GM21528 (cell line): ENCODE measurements around the gene PANK3.

Experiments used
- ATAC-seq: cut with Tn5 transposase; IDR thresholded peaks from one replicate; pipeline ENCODE4 v1.9.1; 2021; ENCODE audit warnings: mild to moderate bottlenecking, moderate library complexity; ENCODE audit not compliant: unreplicated experiment, low FRiP score

Gene PANK3

GRCh38 chr5:168578538-168579487 lies at the start of gene PANK3:
TSS of gene PANK3 (minus strand) at chr5:168579368. CDS start at chr5:168579283, 85 bp downstream.
- ATAC-seq, result peak; percentile 66

GRCh38 chr5:168624850-168625364 lies 45.7 kb upstream of the PANK3 start:
- ATAC-seq, result no peak

- no peak for ATAC-seq
Observed at GRCh38 chr5:168620807-168621206, 41.6 kb upstream of the PANK3 start.

- ATAC-seq, result no peak
Observed at GRCh38 chr5:168614661-168615060, 35.5 kb upstream of the PANK3 start.

- no peak for ATAC-seq
Observed at GRCh38 chr5:168613996-168614395, 34.8 kb upstream of the PANK3 start.

GRCh38 chr5:168613396-168613795 lies 34.2 kb upstream of the PANK3 start:
- no peak for ATAC-seq

GRCh38 chr5:168612996-168613395 lies 33.8 kb upstream of the PANK3 start:
- ATAC-seq, result no peak

GRCh38 chr5:168612123-168612522 lies 33.0 kb upstream of the PANK3 start:
- no peak for ATAC-seq

GRCh38 chr5:168611165-168611564 lies 32.0 kb upstream of the PANK3 start:
- ATAC-seq, result no peak

GRCh38 chr5:168609806-168610482 lies 30.8 kb upstream of the PANK3 start:
- no peak for ATAC-seq

GRCh38 chr5:168608821-168609220 lies 29.7 kb upstream of the PANK3 start:
- ATAC-seq, result no peak

- no peak for ATAC-seq
Observed at GRCh38 chr5:168608386-168608785, 29.2 kb upstream of the PANK3 start.

GRCh38 chr5:168607946-168608345 lies 28.8 kb upstream of the PANK3 start:
- ATAC-seq, result no peak

- ATAC-seq, result no peak
Observed at GRCh38 chr5:168606562-168606961, 27.4 kb upstream of the PANK3 start.

GRCh38 chr5:168604436-168604835 lies 25.3 kb upstream of the PANK3 start:
- ATAC-seq, result no peak

GRCh38 chr5:168603746-168604145 lies 24.6 kb upstream of the PANK3 start:
- no peak for ATAC-seq

GRCh38 chr5:168602517-168602916 lies 23.3 kb upstream of the PANK3 start:
- ATAC-seq, result no peak

- no peak for ATAC-seq
Observed at GRCh38 chr5:168601972-168602371, 22.8 kb upstream of the PANK3 start.

GRCh38 chr5:168600409-168600808 lies 21.2 kb upstream of the PANK3 start:
- no peak for ATAC-seq

GRCh38 chr5:168599826-168600225 lies 20.7 kb upstream of the PANK3 start:
- ATAC-seq, result no peak

- ATAC-seq, result no peak
Observed at GRCh38 chr5:168598639-168599038, 19.5 kb upstream of the PANK3 start.
